HG03196 (cell line): Measurements from ENCODE around the gene NXPH1.

Experiments used
- ATAC-seq: cut with Tn5 transposase; IDR thresholded peaks from one replicate; pipeline ENCODE4 v1.9.1; 2021; ENCODE audit not compliant: unreplicated experiment

The NXPH1 gene

GRCh38 chr7:8433477-8434289 is at the start of gene NXPH1:
NXPH1 (plus strand) TSS chr7:8433609.
- ATAC-seq: no peak

GRCh38 chr7:8384901-8385300 is 48.5 kb upstream of the NXPH1 start:
- ATAC-seq: no peak

- peak; percentile 76 for ATAC-seq
These were observed 46.4 kb upstream of the NXPH1 start for GRCh38 chr7:8386926-8387550.

DNA sequence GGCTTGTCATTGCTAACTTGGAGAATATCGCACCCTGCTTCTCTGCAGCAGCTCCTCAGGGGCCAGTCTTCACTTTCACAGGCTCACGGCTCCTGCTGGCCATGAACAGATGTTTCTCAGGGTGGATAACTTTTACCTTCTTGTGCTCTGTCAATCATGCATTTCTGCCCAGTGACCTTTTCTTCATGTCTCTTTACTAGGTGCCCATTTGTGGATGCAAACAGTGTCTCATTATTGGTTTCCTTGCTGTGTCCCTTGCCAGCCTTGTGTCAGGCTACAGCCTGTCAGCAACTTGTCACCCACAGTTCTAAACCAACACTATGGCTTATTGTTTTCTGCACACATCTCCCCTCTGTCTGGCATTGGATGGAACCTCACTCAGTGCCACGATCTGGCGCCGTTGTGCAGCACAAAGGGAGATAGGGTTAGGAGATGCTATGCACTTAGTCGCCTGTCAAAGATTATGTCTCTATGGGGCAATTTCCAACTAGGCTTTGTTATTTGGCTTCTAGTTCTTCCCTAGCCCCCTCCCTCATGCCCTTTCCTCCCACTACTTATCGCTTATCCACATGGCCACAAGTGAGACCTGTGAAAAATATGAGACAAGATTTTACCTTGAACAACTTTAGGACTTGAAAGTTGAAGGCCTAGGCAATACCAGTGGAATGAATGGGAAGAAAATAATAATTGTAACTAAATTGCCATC is 45.7 kb upstream of the NXPH1 start:
- ATAC-seq: peak; percentile 34

GRCh38 chr7:8388257-8388625 is 45.2 kb upstream of the NXPH1 start:
- no peak for ATAC-seq

- no peak for ATAC-seq
These were observed 43.7 kb upstream of the NXPH1 start for GRCh38 chr7:8389593-8390261.

GRCh38 chr7:8390262-8390626 is 43.2 kb upstream of the NXPH1 start:
- no peak for ATAC-seq

GRCh38 chr7:8391353-8392062 is 41.9 kb upstream of the NXPH1 start:
- ATAC-seq: no peak

- ATAC-seq: no peak
These were observed 37.1 kb upstream of the NXPH1 start for GRCh38 chr7:8396294-8396693.

DNA sequence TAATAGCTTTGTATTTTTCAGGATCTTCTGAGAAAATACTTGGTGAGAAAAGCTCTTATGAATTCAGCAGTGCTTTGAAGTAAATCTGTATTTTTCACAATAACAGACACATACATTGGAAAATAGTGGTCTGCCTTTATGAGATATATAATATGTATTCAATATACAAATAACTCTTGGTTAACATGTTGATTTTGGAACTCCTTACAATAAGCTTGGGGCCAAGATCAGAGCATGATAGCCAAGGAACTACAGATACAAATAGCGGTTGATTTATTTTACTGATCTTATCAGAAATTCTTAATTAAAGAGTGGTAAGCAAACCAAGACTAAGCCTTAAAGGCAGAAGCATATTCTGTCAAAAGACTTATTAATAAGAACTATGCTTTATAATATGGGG is 24.5 kb upstream of the NXPH1 start:
- ATAC-seq: no peak

GRCh38 chr7:8411103-8411502 is 22.3 kb upstream of the NXPH1 start:
- no peak for ATAC-seq

GRCh38 chr7:8413600-8413999 is 19.8 kb upstream of the NXPH1 start:
- no peak for ATAC-seq

DNA sequence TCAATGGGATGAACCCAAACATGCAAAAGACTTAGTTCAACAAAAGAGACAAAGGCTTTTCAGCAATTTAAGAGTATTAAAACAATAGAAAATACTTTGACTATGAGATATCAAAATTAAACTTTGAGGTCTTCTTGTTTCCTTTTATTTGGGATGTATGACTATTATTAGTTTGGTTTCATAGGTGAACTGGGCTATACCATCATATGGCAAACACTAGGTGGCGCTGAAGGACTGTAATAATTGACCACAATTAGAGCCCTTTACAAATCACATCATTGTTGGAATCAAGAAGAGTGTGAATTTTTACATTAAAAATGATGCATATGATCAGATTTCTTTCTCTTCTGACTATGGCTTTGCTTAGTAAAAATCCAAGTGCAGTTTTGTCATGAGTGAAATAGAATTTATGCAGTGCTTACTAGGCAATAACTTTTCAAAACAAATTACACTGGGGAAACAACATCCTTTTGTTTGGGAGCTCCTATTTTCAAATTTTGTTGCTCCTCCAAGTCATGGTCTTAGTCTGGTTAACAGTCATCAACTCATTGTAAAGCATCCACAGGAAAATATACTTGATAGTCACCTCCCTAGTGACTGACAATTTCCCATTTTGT is 14.7 kb upstream of the NXPH1 start:
- no peak for ATAC-seq

GRCh38 chr7:8422177-8422576 is 11.2 kb upstream of the NXPH1 start:
- ATAC-seq: no peak

DNA sequence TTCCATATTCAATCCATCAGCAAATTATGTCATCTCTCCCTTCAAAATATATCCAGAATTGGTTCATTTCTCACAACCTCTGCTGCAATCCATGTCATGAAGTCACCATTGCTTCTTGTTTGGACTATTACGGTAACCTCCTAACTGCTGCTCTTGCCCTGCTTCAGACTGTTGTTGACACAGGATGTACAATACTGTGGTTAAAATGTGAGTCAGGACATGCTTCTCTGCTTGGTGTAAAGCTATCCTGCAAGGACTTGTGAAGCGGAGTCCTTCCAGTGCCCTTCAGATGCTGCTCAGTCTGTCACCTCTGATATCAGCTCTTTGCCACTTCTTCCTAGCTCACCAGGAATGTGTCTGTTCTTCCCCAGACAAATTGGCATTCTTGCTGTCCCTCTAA is 10.4 kb upstream of the NXPH1 start:
- ATAC-seq: no peak

GRCh38 chr7:8425223-8425622 is 8.2 kb upstream of the NXPH1 start:
- no peak for ATAC-seq

DNA sequence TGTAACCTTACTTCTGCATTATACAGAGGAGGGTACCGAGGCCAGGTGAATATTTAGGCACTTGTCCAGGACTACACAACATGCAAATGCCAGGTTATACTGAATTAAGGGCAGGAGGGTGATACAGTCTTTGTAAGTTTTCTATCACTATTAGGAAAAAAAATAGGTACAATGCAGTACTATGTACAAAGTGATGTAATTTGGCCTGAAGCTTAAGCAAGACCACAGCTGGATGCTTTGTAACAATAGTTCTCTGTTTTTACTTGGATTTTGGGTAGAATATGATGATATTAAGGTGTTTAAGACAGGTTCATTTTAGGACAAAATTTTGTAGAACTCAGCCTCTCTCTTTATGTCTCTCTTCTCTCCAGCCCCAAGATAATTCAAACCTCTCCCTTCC is 2.8 kb upstream of the NXPH1 start:
- no peak for ATAC-seq

DNA sequence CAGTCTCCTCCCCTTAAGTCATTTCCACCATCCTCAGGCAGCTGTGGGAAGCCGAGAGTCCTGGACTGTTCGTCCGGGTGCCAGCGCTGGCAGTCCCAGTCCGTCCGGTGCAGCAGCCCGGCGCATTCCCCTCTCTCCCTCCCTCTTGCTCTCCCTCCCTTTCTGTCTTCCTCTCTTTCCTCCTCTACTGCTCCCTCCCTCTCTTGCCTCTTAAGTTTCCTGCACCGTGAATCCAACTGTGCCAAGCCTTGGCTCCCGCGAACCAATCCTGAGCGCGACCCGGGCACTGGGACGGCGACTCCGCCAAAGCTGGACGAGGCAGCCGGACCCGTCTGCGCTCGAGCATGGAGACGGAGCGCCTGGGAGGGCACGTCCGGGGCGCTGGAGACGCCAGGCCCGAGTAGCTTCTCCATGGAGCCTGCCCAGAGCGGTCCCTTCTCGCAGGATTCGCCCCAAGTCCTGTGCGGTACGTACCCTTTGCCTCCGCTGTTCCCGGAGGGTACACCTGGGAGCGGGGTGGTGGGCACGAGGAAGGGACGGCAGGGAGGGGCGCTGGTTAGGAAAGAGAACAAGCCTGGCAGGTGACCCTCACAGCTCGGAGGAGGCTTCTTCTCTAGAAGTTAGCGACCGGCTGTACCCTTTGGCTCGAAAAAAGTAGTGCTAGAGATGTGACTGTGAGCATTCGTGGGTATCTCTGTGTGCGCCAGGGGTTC is 1.0 kb downstream of the NXPH1 start:
- ATAC-seq: no peak

- ATAC-seq: no peak
These were observed 1.7 kb downstream of the NXPH1 start for GRCh38 chr7:8435095-8435494.
